ENCODE data around the gene PPP1R15A.
"Not testable (repeated sequence)": the region's sequence is repeated elsewhere in the genome, so short reads cannot be mapped to it uniquely, and the experiment has no call there.

PPP1R15A gene

GRCh38 chr19:48859711-48860572 is 12.3 kb upstream of the PPP1R15A start:
- DNase-seq = no peak

- no peak for DNase-seq
Measured at GRCh38 chr19:48861313-48861712, 10.9 kb upstream of the PPP1R15A start.

DNA sequence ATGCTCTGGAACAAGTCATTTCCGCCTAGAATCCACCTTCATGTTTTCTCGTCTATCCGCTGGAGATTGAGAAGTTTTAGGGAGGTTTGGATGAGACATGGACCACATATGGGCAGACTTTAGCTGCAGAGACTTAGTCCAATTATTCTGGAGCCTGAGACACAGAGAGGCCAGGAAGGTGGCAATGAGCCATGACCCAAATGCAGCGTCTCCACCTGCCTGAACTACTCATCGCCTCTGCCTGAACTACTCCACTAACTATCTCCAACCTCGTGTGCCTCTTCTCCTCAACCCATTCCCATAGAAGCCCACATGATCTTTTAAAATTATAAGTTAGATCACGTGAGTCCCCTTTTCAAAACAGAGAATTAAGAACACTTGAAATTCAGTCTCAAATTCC is 9.4 kb upstream of the PPP1R15A start:
- DNase-seq = no peak

GRCh38 chr19:48866692-48867091 is 5.5 kb upstream of the PPP1R15A start:
- no peak for DNase-seq

DNA sequence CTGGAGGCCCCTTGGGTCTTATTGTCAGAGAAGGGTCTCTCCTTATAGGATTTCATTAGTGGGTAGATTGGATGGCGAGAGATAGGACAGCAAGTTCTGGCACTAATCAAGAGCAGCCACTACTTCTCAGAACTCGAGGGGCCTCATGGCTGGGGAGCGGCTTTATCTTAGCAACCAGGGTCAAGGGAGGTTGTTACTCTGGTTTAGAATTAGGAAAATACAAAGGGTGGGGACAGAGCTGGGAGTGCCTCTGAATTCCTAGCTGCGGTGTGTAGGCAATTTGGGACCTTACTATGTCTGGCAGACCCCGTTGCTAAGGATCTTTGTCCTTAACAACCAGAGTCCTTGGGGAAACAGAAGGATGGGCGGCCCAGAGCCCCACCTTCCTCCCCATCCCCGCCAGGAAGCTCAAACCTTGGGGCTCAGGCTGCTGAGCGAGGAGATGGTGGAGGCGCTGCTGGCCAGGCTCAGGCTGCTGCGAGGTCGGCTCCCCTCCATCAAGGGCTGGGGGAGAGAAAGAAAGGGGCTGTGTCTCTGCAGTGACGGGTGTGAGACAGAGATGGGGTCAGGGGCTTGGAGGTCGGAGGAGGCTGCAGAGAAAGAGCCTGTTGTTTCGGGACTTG is 5.0 kb upstream of the PPP1R15A start:
- DNase-seq = no peak

- no peak for DNase-seq
Measured at GRCh38 chr19:48867746-48868113, 4.5 kb upstream of the PPP1R15A start.

- peak; percentile 51 for DNase-seq
Measured at GRCh38 chr19:48868114-48868886, 3.9 kb upstream of the PPP1R15A start, which contains the start of gene PLEKHA4. Gene PLEKHA4 (minus strand): TSS chr19:48868617. CDS start chr19:48867620, 997 bp downstream.

DNA sequence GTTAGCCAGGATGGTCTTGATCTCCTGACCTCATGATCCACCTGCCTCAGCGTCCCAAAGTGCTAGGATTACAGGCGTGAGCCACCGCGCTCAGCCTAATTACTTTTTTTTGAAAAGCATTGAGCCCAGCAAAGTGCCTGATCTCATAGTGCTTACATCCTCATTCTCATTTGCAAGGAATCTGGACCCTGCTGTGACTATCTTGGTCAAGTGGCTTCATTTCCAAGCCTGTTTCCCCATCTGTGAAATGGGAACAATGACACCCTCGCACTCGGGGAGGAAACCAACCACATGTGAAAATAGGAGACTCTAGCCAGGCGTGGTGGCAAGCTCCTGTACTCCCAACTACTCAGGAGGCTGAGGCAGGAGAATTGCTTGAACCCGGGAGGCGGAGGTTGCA is 2.2 kb upstream of the PPP1R15A start:
- DNase-seq = no peak

- DNase-seq = not testable (repeated sequence)
Measured at GRCh38 chr19:48871471-48872181, 595 bp upstream of the PPP1R15A start.

DNA sequence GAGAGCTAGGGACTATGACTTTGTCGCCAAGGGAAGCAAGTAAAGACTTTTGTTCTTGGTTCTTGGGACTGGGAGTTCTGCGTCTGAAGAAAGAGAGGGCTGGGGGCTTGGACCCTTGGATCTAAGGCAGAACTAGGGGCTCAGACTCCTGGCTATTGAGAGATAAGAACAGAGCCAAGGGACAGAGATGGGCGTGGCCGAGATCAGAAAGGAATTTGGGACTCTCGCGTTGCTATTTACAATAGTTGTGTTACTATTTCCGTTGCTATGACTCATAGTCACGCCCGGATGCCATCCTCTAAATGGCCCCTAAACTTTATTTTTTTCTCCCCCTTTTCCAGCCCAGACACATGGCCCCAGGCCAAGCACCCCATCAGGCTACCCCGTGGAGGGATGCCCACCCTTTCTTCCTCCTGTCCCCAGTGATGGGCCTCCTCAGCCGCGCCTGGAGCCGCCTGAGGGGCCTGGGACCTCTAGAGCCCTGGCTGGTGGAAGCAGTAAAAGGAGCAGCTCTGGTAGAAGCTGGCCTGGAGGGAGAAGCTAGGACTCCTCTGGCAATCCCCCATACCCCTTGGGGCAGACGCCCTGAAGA is 759 bp downstream of the PPP1R15A start:
- peak; percentile 95 for DNase-seq

DNA sequence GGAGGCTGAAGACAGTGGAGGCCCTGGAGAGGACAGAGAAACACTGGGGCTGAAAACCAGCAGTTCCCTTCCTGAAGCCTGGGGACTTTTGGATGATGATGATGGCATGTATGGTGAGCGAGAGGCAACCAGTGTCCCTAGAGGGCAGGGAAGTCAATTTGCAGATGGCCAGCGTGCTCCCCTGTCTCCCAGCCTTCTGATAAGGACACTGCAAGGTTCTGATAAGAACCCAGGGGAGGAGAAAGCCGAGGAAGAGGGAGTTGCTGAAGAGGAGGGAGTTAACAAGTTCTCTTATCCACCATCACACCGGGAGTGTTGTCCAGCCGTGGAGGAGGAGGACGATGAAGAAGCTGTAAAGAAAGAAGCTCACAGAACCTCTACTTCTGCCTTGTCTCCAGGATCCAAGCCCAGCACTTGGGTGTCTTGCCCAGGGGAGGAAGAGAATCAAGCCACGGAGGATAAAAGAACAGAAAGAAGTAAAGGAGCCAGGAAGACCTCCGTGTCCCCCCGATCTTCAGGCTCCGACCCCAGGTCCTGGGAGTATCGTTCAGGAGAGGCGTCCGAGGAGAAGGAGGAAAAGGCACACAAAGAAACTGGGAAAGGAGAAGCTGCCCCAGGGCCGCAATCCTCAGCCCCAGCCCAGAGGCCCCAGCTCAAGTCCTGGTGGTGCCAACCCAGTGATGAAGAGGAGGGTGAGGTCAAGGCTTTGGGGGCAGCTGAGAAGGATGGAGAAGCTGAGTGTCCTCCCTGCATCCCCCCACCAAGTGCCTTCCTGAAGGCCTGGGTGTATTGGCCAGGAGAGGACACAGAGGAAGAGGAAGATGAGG is 1.5 kb downstream of the PPP1R15A start:
- no peak for DNase-seq

- peak; percentile 81 for DNase-seq
Measured at GRCh38 chr19:48874303-48875135, 2.3 kb downstream of the PPP1R15A start.

GRCh38 chr19:48876043-48876981 is 4.1 kb downstream of the PPP1R15A start:
- not testable (repeated sequence) for DNase-seq

DNA sequence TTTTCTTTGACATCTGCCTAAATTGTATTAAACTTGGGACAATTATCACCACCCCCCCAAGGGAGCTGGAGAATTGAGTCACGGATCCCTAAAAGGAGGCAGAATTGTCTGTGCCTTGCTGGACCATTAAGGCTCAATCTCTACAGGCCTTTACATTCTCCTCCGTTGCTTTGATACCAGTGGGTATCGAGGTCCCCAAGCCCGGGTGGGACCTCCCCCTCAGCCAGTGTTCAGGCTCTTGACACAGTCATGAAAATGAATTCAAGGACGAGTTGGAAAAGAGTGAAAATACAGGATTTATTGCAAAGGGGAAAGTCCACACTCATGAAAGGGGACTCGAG is 5.6 kb downstream of the PPP1R15A start:
- no peak for DNase-seq

DNA sequence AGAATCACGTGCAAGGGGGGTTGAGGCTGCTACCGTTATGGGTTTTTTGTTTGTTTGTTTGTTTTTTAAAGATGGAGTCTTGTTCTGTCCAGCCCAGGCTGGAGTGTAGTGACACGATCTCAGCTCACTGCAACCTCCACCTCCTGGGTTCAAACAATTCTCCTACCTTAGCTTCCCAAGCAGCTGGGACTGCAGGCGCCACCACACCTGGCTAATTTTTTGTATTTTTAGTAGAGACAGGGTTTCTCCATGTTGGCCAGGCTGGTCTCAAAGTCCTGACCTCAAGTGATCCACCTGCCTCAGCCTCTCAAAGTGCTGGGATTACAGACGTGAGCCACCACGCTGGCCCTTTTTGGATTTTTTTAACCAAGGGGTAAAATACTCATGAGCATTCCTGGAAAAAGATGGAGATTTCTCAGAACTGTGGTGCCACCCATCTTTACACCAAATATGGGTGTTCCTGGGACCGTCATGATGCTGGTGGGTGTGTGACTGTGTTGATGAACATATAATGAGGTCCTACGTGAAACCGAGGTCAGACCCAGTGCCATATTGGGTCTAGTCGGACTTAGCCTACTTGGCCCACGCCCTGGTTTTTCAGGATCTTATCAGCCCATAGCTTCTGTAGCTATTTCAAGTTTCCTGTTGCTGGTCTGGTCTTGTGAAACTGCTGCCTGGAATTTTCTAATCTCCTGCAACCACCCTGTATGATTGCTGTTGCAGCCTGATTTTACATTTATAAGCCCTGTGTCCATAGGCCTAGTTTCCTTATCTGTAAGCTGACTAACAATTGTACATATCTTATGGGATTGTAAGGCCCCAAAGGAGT is 6.2 kb downstream of the PPP1R15A start:
- DNase-seq = no peak

- DNase-seq = no peak
Measured at GRCh38 chr19:48879025-48879637, 6.9 kb downstream of the PPP1R15A start.

- DNase-seq = not testable (repeated sequence)
Measured at GRCh38 chr19:48879696-48880095, 7.5 kb downstream of the PPP1R15A start.
